ENCODE results near the gene ANKRD11. TPM values are rescaled to one million over a fixed set of nuclear protein-coding genes. Genes with fewer than 3 reads are reported as not detected.

ANKRD11 gene
- total RNA-seq, 1 donor, result 97.4 TPM

GRCh38 chr16:89243664-89244063 lies 246.7 kb downstream of the ANKRD11 start:
- DNase-seq (ENCODE audit: insufficient read length, low spot score, missing footprints), result no peak
- H3K27ac ChIP-seq (ENCODE audit: low read depth, low read length), result no peak overlapping the region
- TF ChIP-seq, protein P1, sequence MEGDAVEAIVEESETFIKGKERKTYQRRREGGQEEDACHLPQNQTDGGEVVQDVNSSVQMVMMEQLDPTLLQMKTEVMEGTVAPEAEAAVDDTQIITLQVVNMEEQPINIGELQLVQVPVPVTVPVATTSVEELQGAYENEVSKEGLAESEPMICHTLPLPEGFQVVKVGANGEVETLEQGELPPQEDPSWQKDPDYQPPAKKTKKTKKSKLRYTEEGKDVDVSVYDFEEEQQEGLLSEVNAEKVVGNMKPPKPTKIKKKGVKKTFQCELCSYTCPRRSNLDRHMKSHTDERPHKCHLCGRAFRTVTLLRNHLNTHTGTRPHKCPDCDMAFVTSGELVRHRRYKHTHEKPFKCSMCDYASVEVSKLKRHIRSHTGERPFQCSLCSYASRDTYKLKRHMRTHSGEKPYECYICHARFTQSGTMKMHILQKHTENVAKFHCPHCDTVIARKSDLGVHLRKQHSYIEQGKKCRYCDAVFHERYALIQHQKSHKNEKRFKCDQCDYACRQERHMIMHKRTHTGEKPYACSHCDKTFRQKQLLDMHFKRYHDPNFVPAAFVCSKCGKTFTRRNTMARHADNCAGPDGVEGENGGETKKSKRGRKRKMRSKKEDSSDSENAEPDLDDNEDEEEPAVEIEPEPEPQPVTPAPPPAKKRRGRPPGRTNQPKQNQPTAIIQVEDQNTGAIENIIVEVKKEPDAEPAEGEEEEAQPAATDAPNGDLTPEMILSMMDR (IDR thresholded peaks at IDR 0.05; ENCODE audit: extremely low read depth, low read depth, low read length), result no peak
- H3K4me1 ChIP-seq (ENCODE audit: insufficient read depth, low read length), result peaks cover 3% of the 10 kb centered on the region
- no peak overlapping the region for H2AFZ ChIP-seq (ENCODE audit: low read length)
- H3K9me3 ChIP-seq (ENCODE audit: low read depth, low read length), result no peaks in the 10 kb centered on the region
- no peak overlapping the region for H3K4me2 ChIP-seq (ENCODE audit: insufficient read depth, low read length)
- peaks cover 2% of the 10 kb centered on the region for H3K79me2 ChIP-seq (ENCODE audit: insufficient read depth, low read length)
- no peaks in the 10 kb centered on the region for H4K20me1 ChIP-seq (ENCODE audit: insufficient read depth, low read length)
- H3K36me3 ChIP-seq (ENCODE audit: insufficient read depth, low read length), result no peaks in the 10 kb centered on the region
- H3K4me3 ChIP-seq (ENCODE audit: insufficient read depth, low read length), result no peak overlapping the region
- no peaks in the 10 kb centered on the region for H3K27me3 ChIP-seq (ENCODE audit: insufficient read depth, low read length)

DNA sequence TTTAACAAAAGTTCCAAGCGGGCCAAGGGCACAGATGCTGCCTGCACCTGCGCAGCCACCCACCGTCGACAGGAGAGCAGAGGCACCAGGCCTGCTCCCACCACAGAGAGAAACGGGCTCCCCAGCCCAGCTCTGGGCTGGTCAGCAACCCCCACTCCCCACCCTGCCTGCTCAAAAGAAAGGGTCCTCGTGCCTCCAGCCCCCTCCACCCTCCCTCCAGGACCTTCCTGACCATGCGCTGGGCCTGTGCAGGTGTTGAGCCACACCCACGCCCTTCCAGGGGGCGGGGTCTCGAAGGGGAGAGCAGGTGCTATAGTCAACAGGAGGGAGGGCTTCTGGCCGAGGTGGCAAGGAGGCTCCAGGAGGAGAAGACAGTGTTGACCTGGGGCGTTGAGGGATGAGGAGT lies 247.6 kb downstream of the ANKRD11 start:
- H3K36me3 ChIP-seq (ENCODE audit: insufficient read depth, low read length), result no peaks in the 10 kb centered on the region
- peaks cover 2% of the 10 kb centered on the region for H3K79me2 ChIP-seq (ENCODE audit: insufficient read depth, low read length)
- H2AFZ ChIP-seq (ENCODE audit: low read length), result no peak overlapping the region
- TF ChIP-seq, protein P1 (IDR thresholded peaks at IDR 0.05; ENCODE audit: extremely low read depth, low read depth, low read length), result no peak
- H4K20me1 ChIP-seq (ENCODE audit: insufficient read depth, low read length), result no peaks in the 10 kb centered on the region
- no peaks in the 10 kb centered on the region for H3K27me3 ChIP-seq (ENCODE audit: insufficient read depth, low read length)
- no peak overlapping the region for H3K4me3 ChIP-seq (ENCODE audit: insufficient read depth, low read length)
- DNase-seq (ENCODE audit: insufficient read length, low spot score, missing footprints), result no peak
- peaks cover 3% of the 10 kb centered on the region for H3K4me1 ChIP-seq (ENCODE audit: insufficient read depth, low read length)
- H3K4me2 ChIP-seq (ENCODE audit: insufficient read depth, low read length), result no peak overlapping the region
- no peaks in the 10 kb centered on the region for H3K9me3 ChIP-seq (ENCODE audit: low read depth, low read length)
- no peak overlapping the region for H3K27ac ChIP-seq (ENCODE audit: low read depth, low read length)

GRCh38 chr16:89241187-89242007 lies 249.0 kb downstream of the ANKRD11 start:
- Histone ChIP-seq H3K36me3 (ENCODE audit: insufficient read depth, low read length) (no peaks in the 10 kb centered on the region), H3K9me3 (ENCODE audit: low read depth, low read length) (no peaks in the 10 kb centered on the region)

DNA sequence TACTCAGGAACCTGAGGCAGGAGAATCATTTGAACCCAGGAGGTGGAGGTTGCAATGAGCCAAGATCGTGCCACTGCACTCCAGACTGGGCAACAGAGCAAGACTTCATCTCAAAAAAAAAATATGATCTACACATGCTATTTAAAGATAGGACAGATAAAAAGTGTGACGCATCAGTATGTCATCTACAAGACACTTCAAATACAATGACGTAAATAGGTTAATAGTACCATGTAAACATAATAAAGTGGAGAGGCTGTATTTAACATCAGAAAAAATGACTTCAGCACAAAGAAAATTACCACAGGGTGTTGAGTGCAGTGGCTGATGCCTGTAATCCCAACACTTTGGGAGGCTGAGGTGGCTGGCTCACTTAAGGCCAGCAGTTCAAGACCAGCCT lies 252.6 kb downstream of the ANKRD11 start:
- DNase-seq (ENCODE audit: insufficient read length, low spot score, missing footprints), result no peak
- no peaks in the 10 kb centered on the region for H4K20me1 ChIP-seq (ENCODE audit: insufficient read depth, low read length)
- TF ChIP-seq, protein P1 (IDR thresholded peaks at IDR 0.05; ENCODE audit: extremely low read depth, low read depth, low read length), result no peak
- H3K27ac ChIP-seq (ENCODE audit: low read depth, low read length), result no peak overlapping the region
- no peak overlapping the region for H3K4me3 ChIP-seq (ENCODE audit: insufficient read depth, low read length)
- peaks cover 19% of the 10 kb centered on the region for H3K36me3 ChIP-seq (ENCODE audit: insufficient read depth, low read length)
- H3K4me1 ChIP-seq (ENCODE audit: insufficient read depth, low read length), result peaks cover 3% of the 10 kb centered on the region
- H3K4me2 ChIP-seq (ENCODE audit: insufficient read depth, low read length), result no peak overlapping the region
- H3K9me3 ChIP-seq (ENCODE audit: low read depth, low read length), result peaks cover 8% of the 10 kb centered on the region
- H3K79me2 ChIP-seq (ENCODE audit: insufficient read depth, low read length), result peaks cover 2% of the 10 kb centered on the region
- no peak overlapping the region for H2AFZ ChIP-seq (ENCODE audit: low read length)
- no peaks in the 10 kb centered on the region for H3K27me3 ChIP-seq (ENCODE audit: insufficient read depth, low read length)

More at GRCh38 chr16:89241187-89242007, 249.0 kb downstream of the ANKRD11 start:
- peak; percentile 94 for DNase-seq (ENCODE audit: insufficient read length, low spot score, missing footprints)
- no peaks in the 10 kb centered on the region for H4K20me1 ChIP-seq (ENCODE audit: insufficient read depth, low read length)
- peak overlapping the region; percentile 98 for H3K4me3 ChIP-seq (ENCODE audit: insufficient read depth, low read length)
- peak overlapping the region; percentile 97 for H3K27ac ChIP-seq (ENCODE audit: low read depth, low read length)
- TF ChIP-seq, protein P1 (IDR thresholded peaks at IDR 0.05; ENCODE audit: extremely low read depth, low read depth, low read length), result no peak
- H3K4me2 ChIP-seq (ENCODE audit: insufficient read depth, low read length), result peak overlapping the region; percentile 83
- peaks cover 3% of the 10 kb centered on the region for H3K4me1 ChIP-seq (ENCODE audit: insufficient read depth, low read length)
- H2AFZ ChIP-seq (ENCODE audit: low read length), result peak overlapping the region; percentile 97
- peaks cover 2% of the 10 kb centered on the region for H3K79me2 ChIP-seq (ENCODE audit: insufficient read depth, low read length)
- H3K27me3 ChIP-seq (ENCODE audit: insufficient read depth, low read length), result no peaks in the 10 kb centered on the region
